GM12875 (cell line): ENCODE results near the gene ZNF341.

Experiments used
- H3K4me3 ChIP-seq: one replicate; pipeline ENCODE4 v1.5.1; 2011; ENCODE audit warnings: low read depth, low read length, control low read depth
- CTCF ChIP-seq: IDR thresholded peaks from 2 replicates; pipeline ENCODE4 v1.5.1; 2011; ENCODE audit warnings: low read depth, mild to moderate bottlenecking, control low read depth, inconsistent platforms, low read length, moderate library complexity, borderline replicate concordance; ENCODE audit not compliant: insufficient read depth

ZNF341 gene

GRCh38 chr20:33757458-33757857 is 25.7 kb downstream of the ZNF341 start:
- H3K4me3 ChIP-seq = no peak overlapping the region
- no peak for TF ChIP-seq CTCF

GRCh38 chr20:33761698-33762250 is 30.0 kb downstream of the ZNF341 start:
- H3K4me3 ChIP-seq = no peak overlapping the region

GRCh38 chr20:33765099-33765498 is 33.3 kb downstream of the ZNF341 start:
- no peak for TF ChIP-seq CTCF
- H3K4me3 ChIP-seq = no peak overlapping the region

More at GRCh38 chr20:33761698-33762250, 30.0 kb downstream of the ZNF341 start:
- TF ChIP-seq CTCF = no peak

- no peak overlapping the region for H3K4me3 ChIP-seq
- no peak for TF ChIP-seq CTCF
These were observed 33.8 kb downstream of the ZNF341 start for GRCh38 chr20:33765592-33765991.

GRCh38 chr20:33766686-33767085 is 34.9 kb downstream of the ZNF341 start:
- no peak for TF ChIP-seq CTCF
- no peak overlapping the region for H3K4me3 ChIP-seq

- H3K4me3 ChIP-seq = no peak overlapping the region
- TF ChIP-seq CTCF = no peak
These were observed 36.0 kb downstream of the ZNF341 start for GRCh38 chr20:33767777-33768138.

- TF ChIP-seq CTCF = no peak
These were observed 37.2 kb downstream of the ZNF341 start for GRCh38 chr20:33769043-33769442.

More at GRCh38 chr20:33769043-33769442, 37.2 kb downstream of the ZNF341 start:
- no peak overlapping the region for H3K4me3 ChIP-seq
